H1 (cell line): ENCODE results near the gene ALK. TPM values are rescaled to one million over a fixed set of nuclear protein-coding genes. Genes with fewer than 3 reads are reported as not detected.

Source experiments
- CTCF ChIA-PET: fragments of 300-600 bp; sonication (Branson Sonifier 250); formaldehyde crosslinking; loops from one replicate; lab custom pipeline; 2021; ENCODE audit not compliant: partially characterized antibody; lab: Charles Lee
- POLR2A ChIA-PET: fragments of 300-600 bp; sonication (Branson Sonifier 250); formaldehyde crosslinking; loops from one replicate; lab custom pipeline; 2021; ENCODE audit warnings: inconsistent platforms; ENCODE audit not compliant: partially characterized antibody; lab: Charles Lee
- DNase-seq, 2 experiments: peaks; one replicate each; pipeline versions ENCODE4 v3.0.0 to v3.0.0-alpha.2; 2010 to 2022; ENCODE audit warnings: low spot score in 2 of 2, low read depth in 1 of 2, mixed read lengths in 1 of 2
- FAIRE-seq: peaks from 2 replicates; lab custom pipeline; 2011; peaks lifted over from hg19 to GRCh38; lab: Jason Lieb, UNC
- H2AFZ ChIP-seq: 2 replicates; pipeline ENCODE4 v1.8.1; 2012; ENCODE audit warnings: low read length, inconsistent platforms
- H2AK5ac ChIP-seq: 2 replicates; pipeline ENCODE4 v1.6.1; 2013; ENCODE audit warnings: low read depth, low read length
- H2BK120ac ChIP-seq: replicated peaks from 2 replicates; pipeline ENCODE3; 2013; ENCODE audit warnings: low read depth, low read length, inconsistent platforms
- H2BK12ac ChIP-seq: 2 replicates; pipeline ENCODE4 v1.6.1; 2013; ENCODE audit warnings: low read depth, low read length
- H2BK15ac ChIP-seq: 2 replicates; pipeline ENCODE4 v1.6.1; 2013; ENCODE audit warnings: low read length
- H2BK20ac ChIP-seq: 2 replicates; pipeline ENCODE4 v1.6.1; 2013; ENCODE audit warnings: low read length
- H2BK5ac ChIP-seq: 2 replicates; pipeline ENCODE4 v1.6.1; 2013; ENCODE audit warnings: low read depth, low read length
- H3K14ac ChIP-seq: 2 replicates; pipeline ENCODE4 v1.6.1; 2013; ENCODE audit warnings: inconsistent platforms; ENCODE audit not compliant: insufficient read length
- H3K18ac ChIP-seq: 2 replicates; pipeline ENCODE4 v1.6.1; 2013; ENCODE audit warnings: low read length; ENCODE audit errors: extremely low read depth
- H3K23ac ChIP-seq: 2 replicates; pipeline ENCODE4 v1.6.1; 2013; ENCODE audit warnings: inconsistent platforms; ENCODE audit not compliant: insufficient read length
- H3K23me2 ChIP-seq: 2 replicates; pipeline ENCODE4 v1.6.1; 2013; ENCODE audit warnings: low read depth, low read length
- H3K27ac ChIP-seq: 2 replicates; pipeline ENCODE4 v1.6.1; 2011; ENCODE audit warnings: low read depth, low read length, inconsistent platforms
- H3K27me3 ChIP-seq, 4 experiments: replicated peaks in 1 of 4; 1 replicate in 1 of 4; 2 replicates in 3 of 4; pipeline versions ENCODE4 v1.6.1 to v1.8.1; 2011 to 2013; ENCODE audit warnings: low read length in 3 of 4, mild to moderate bottlenecking in 3 of 4, inconsistent platforms in 2 of 4, mixed read lengths in 2 of 4, moderate library complexity in 1 of 4; ENCODE audit not compliant: control insufficient read depth in 3 of 4, insufficient read depth in 3 of 4; ENCODE audit errors: extremely low read depth in 1 of 4
- H3K36me3 ChIP-seq, 4 experiments: 2 replicates each; pipeline versions ENCODE4 v1.6.1 to v1.8.1; 2011 to 2013; ENCODE audit warnings: mild to moderate bottlenecking in 4 of 4, low read length in 3 of 4, moderate library complexity in 2 of 4, control low read depth in 1 of 4, inconsistent platforms in 1 of 4; ENCODE audit not compliant: insufficient read depth in 4 of 4, control insufficient read depth in 2 of 4
- H3K4ac ChIP-seq: replicated peaks from 2 replicates; pipeline ENCODE3; 2013; ENCODE audit warnings: low read length, low read depth, mixed read lengths, inconsistent platforms; ENCODE audit not compliant: insufficient read length
- H3K4me1 ChIP-seq, 4 experiments: replicated peaks in 1 of 4; 1 replicate in 1 of 4; 2 replicates in 3 of 4; pipeline versions ENCODE4 v1.6.1 to v1.8.1; 2011 to 2013; ENCODE audit warnings: low read length in 3 of 4, inconsistent platforms in 2 of 4, mixed read lengths in 1 of 4; ENCODE audit not compliant: insufficient read depth in 4 of 4, control insufficient read depth in 3 of 4
- H3K4me2 ChIP-seq, 2 experiments: 2 replicates each; pipeline versions ENCODE4 v1.6.1 to v1.8.1; 2011 to 2013; ENCODE audit warnings: low read depth in 2 of 2, low read length in 2 of 2, control low read depth in 1 of 2, inconsistent platforms in 1 of 2, mild to moderate bottlenecking in 1 of 2; ENCODE audit not compliant: insufficient read depth in 1 of 2
- H3K4me3 ChIP-seq, 4 experiments: fragments of 200-600, 300-600 bp in 1 of 4; sonication (generic), shearing (Covaris generic), sonication (Bioruptor Twin) in 1 of 4; 2 replicates each; pipeline versions ENCODE4 v1.5.1 to v1.8.1; 2011 to 2016; ENCODE audit warnings: low read length in 4 of 4, low read depth in 3 of 4, control low read depth in 2 of 4, inconsistent platforms in 2 of 4, mild to moderate bottlenecking in 2 of 4, mixed read lengths in 1 of 4, moderate library complexity in 1 of 4; ENCODE audit not compliant: insufficient read depth in 2 of 4; ENCODE audit errors: extremely low read depth in 1 of 4
- H3K56ac ChIP-seq: replicated peaks from 2 replicates; pipeline ENCODE3; 2013; ENCODE audit warnings: low read depth, mild to moderate bottlenecking, mixed read lengths, low read length, inconsistent platforms; ENCODE audit not compliant: insufficient read length
- H3K79me1 ChIP-seq: 2 replicates; pipeline ENCODE4 v1.6.1; 2013; ENCODE audit warnings: low read depth, low read length, control low read depth
- H3K79me2 ChIP-seq, 2 experiments: 2 replicates each; pipeline versions ENCODE4 v1.6.1 to v1.8.1; 2012 to 2013; ENCODE audit warnings: low read length in 2 of 2, mild to moderate bottlenecking in 2 of 2, inconsistent platforms in 1 of 2; ENCODE audit not compliant: insufficient read depth in 2 of 2, control insufficient read depth in 1 of 2
- H3K9ac ChIP-seq, 4 experiments: replicated peaks in 1 of 4; 1 replicate in 1 of 4; 2 replicates in 3 of 4; pipeline versions ENCODE4 v1.6.1 to v1.8.1; 2011 to 2013; ENCODE audit warnings: low read depth in 3 of 4, low read length in 3 of 4, control low read depth in 2 of 4, mild to moderate bottlenecking in 2 of 4, moderate library complexity in 2 of 4, inconsistent platforms in 1 of 4; ENCODE audit errors: extremely low read depth in 1 of 4
- H3K9me3 ChIP-seq, 2 experiments: 2 replicates each; pipeline versions ENCODE4 v1.6.1 to v1.8.1; 2012 to 2013; ENCODE audit warnings: mild to moderate bottlenecking in 2 of 2, moderate library complexity in 2 of 2, control low read depth in 1 of 2, inconsistent platforms in 1 of 2, low read depth in 1 of 2, low read length in 1 of 2, mixed read lengths in 1 of 2; ENCODE audit not compliant: insufficient read depth in 2 of 2
- H4K20me1 ChIP-seq, 2 experiments: replicated peaks in 1 of 2; 2 replicates each; pipeline versions ENCODE3 to v1.8.1; 2011 to 2013; ENCODE audit warnings: inconsistent platforms in 2 of 2, low read length in 2 of 2, mild to moderate bottlenecking in 1 of 2; ENCODE audit not compliant: insufficient read depth in 2 of 2, control insufficient read depth in 1 of 2
- H4K5ac ChIP-seq: 2 replicates; pipeline ENCODE4 v1.6.1; 2013; ENCODE audit warnings: low read length, low read depth, mixed read lengths, inconsistent platforms; ENCODE audit not compliant: insufficient read length
- H4K8ac ChIP-seq: 2 replicates; pipeline ENCODE4 v1.8.0; 2013; ENCODE audit warnings: mild to moderate bottlenecking, moderate library complexity, low read length, inconsistent platforms; ENCODE audit not compliant: insufficient read depth; ENCODE audit errors: extremely low read depth
- H4K91ac ChIP-seq: replicated peaks from 2 replicates; pipeline ENCODE3; 2013; ENCODE audit warnings: low read length, mixed read lengths, inconsistent platforms; ENCODE audit not compliant: insufficient read length
- BACH1 ChIP-seq: IDR thresholded peaks from 2 replicates; pipeline ENCODE4 v1.6.1; 2012; ENCODE audit warnings: low read length, improper control_type of control experiment
- FOSL1 ChIP-seq: IDR thresholded peaks from 2 replicates; pipeline ENCODE4 v1.6.1; 2011; ENCODE audit warnings: mild to moderate bottlenecking, low read depth, low read length, moderate library complexity; ENCODE audit not compliant: insufficient read depth
- HDAC2 ChIP-seq, 2 experiments: fragments of 300-600 bp in 1 of 2; sonication (generic) in 1 of 2; IDR thresholded peaks; 2 replicates each; pipeline ENCODE4 v1.6.1; 2011 to 2012; ENCODE audit warnings: low read depth in 2 of 2, low read length in 2 of 2, mild to moderate bottlenecking in 2 of 2, moderate library complexity in 2 of 2, borderline replicate concordance in 1 of 2, inconsistent platforms in 1 of 2
- JUN ChIP-seq: IDR thresholded peaks from 2 replicates; pipeline ENCODE4 v1.6.1; 2011; ENCODE audit warnings: low read depth, mild to moderate bottlenecking, improper control_type of control experiment, low read length
- JUND ChIP-seq: IDR thresholded peaks from 2 replicates; pipeline ENCODE4 v1.6.1; 2011; ENCODE audit warnings: mild to moderate bottlenecking, improper control_type of control experiment, low read length
- KDM1A ChIP-seq: fragments of 200-600, 300-600 bp; sonication (generic); IDR thresholded peaks from 2 replicates; pipeline ENCODE4 v1.7.1; 2016; ENCODE audit warnings: mild to moderate bottlenecking, low read length, borderline replicate concordance
- RAD21 ChIP-seq, 2 experiments: IDR thresholded peaks in 1 of 2; conservative IDR thresholded peaks in 1 of 2; 2 replicates each; pipeline ENCODE4 v1.6.1; 2011; ENCODE audit warnings: low read depth in 2 of 2, low read length in 2 of 2, improper control_type of control experiment in 1 of 2, inconsistent platforms in 1 of 2, mild to moderate bottlenecking in 1 of 2, moderate library complexity in 1 of 2
- RNF2 ChIP-seq: fragments of 200-900, 300-1000 bp; sonication (generic); IDR thresholded peaks from 2 replicates; pipeline ENCODE4 v1.7.1; 2016; ENCODE audit warnings: borderline replicate concordance, low read depth, mild to moderate bottlenecking, antibody characterized with exemption, low read length; ENCODE audit not compliant: poor library complexity, severe bottlenecking; ENCODE audit errors: missing control alignments
- SUZ12 ChIP-seq: fragments of 200-600 bp; sonication (generic); IDR thresholded peaks from 2 replicates; pipeline ENCODE4 v1.6.1; 2012; ENCODE audit warnings: mild to moderate bottlenecking, inconsistent platforms, low read length, moderate library complexity, mixed read lengths
- USF2 ChIP-seq: IDR thresholded peaks from 2 replicates; pipeline ENCODE4 v1.6.1; 2011; ENCODE audit warnings: low read length, improper control_type of control experiment
- WGBS, 2 experiments: shearing (Covaris generic) in 1 of 2; methylation state at CpG; one replicate each; pipeline versions ENCODE4 v1.1.6 to v1.1.7; 2013 to 2015; ENCODE audit warnings: low lambda C conversion rate in 2 of 2, mixed read lengths in 2 of 2, inconsistent platforms in 1 of 2, low coverage in 1 of 2, missing lambda C conversion rate in 1 of 2; ENCODE audit not compliant: insufficient replicate concordance in 2 of 2, insufficient coverage in 1 of 2, insufficient read length in 1 of 2; ENCODE audit errors: extremely low coverage in 1 of 2, missing lambda C conversion rate in 1 of 2; 5-methylcytosine and 5-hydroxymethylcytosine counted together
- polyA plus RNA-seq, 7 experiments: library from polyadenylated mRNA; depleted of rRNA in 3 of 7; stranded (reverse) in 5 of 7; unstranded in 2 of 7; fragments of >200 nt in 5 of 7; fragments of 200-250 nt in 2 of 7; gene quantifications; 1 replicate in 5 of 7; 2 replicates in 1 of 7; 4 replicates in 1 of 7; pipeline versions ENCODE4 v1.2.1 to v1.2.3, GENCODE V29; 2011 to 2013; ENCODE audit warnings: missing spikeins in 2 of 7, mixed read lengths in 2 of 7
- total RNA-seq: library from RNA; stranded (reverse); fragmentation: NEBNext Ultra II Directional; extraction: Animal tissue kit (Norgen Biotek cat#: 25700); gene quantifications from 2 replicates; pipeline ENCODE4 v1.2.1, GENCODE V29; 2021

ALK gene
- total and polyA plus RNA-seq, 2 of the 8 experiments (the other 6 are each of a cell fraction or from before 2014, with no cell fraction given), result 0.02 to 0.09 TPM

- H4K8ac ChIP-seq, result no peak overlapping the region
- no peaks in the 10 kb centered on the region for H4K20me1 ChIP-seq
- H3K18ac ChIP-seq, result no peak overlapping the region
- no peak overlapping the region for H3K4me3 ChIP-seq
- no peak overlapping the region for H2BK5ac ChIP-seq
- H4K5ac ChIP-seq, result no peak overlapping the region
- no peak overlapping the region for H3K4ac ChIP-seq
- peaks cover 0 to 3% (median 2%) of the 10 kb centered on the region in 4 experiments; a peak in 4 of 7 replicates for H3K27me3 ChIP-seq
- H3K79me1 ChIP-seq, result no peaks in the 10 kb centered on the region
- DNase-seq (no peak), FAIRE-seq (no peak)
- H4K91ac ChIP-seq, result no peak overlapping the region
- H3K9ac ChIP-seq, result no peak overlapping the region
- H3K23ac ChIP-seq, result no peak overlapping the region
- H2BK12ac ChIP-seq, result no peak overlapping the region
- ChIA-PET POLR2A (no interaction called here), CTCF (interaction anchor here (0.5 to 1.2 kb wide), 3 partner anchors 18 to 388 kb away, joined by 3 read pairs; no protein-coding TSS in a partner anchor)
- H3K56ac ChIP-seq, result no peak overlapping the region
- no peak overlapping the region for H2BK120ac ChIP-seq
- H3K4me1 ChIP-seq, result peaks cover 1 to 16% (median 9%) of the 10 kb centered on the region in 4 experiments; a peak in 5 of 7 replicates
- H2BK20ac ChIP-seq, result no peak overlapping the region
- no peak overlapping the region for H3K27ac ChIP-seq
- H3K4me2 ChIP-seq, result no peak overlapping the region; a peak in 1 of 4 replicates
- H3K79me2 ChIP-seq, result no peaks in the 10 kb centered on the region
- no peak overlapping the region for H2BK15ac ChIP-seq
- H3K14ac ChIP-seq, result no peak overlapping the region
- no peaks in the 10 kb centered on the region for H3K9me3 ChIP-seq
- no peak overlapping the region for H2AK5ac ChIP-seq
- H3K23me2 ChIP-seq, result no peaks in the 10 kb centered on the region
- H3K36me3 ChIP-seq, result no peaks in the 10 kb centered on the region
- WGBS, 2 experiments, result 75% methylated on average over 3 of the region's 3 CpGs; no CpG with 5 or more reads in 1 of the 2 experiments
- H2AFZ ChIP-seq, result no peak overlapping the region
- no peak for TF ChIP-seq JUN
- TF ChIP-seq RNF2, result no peak
- no peak for TF ChIP-seq RAD21 (IDR thresholded peaks at IDR 0.05 in 1 of 2, conservative IDR thresholded peaks at IDR 0.05 in 1 of 2; ENCODE audit: low read depth in 2 of 2, low read length in 2 of 2)
- no peak for TF ChIP-seq USF2
- TF ChIP-seq KDM1A, result no peak
- TF ChIP-seq SUZ12, result no peak
- TF ChIP-seq HDAC2 (IDR thresholded peaks at IDR 0.05; ENCODE audit: borderline replicate concordance in 1 of 2, low read depth in 2 of 2, low read length in 2 of 2), result no peak
- no peak for TF ChIP-seq FOSL1
- no peak for TF ChIP-seq JUND
- no peak for TF ChIP-seq BACH1
Observed at GRCh38 chr2:29894822-29895614, 26.4 kb downstream of the ALK start.
